Dermis blood vessel endothelial cell (primary cell): ENCODE measurements around the gene ERCC5. TPM values are rescaled to one million over a fixed set of nuclear protein-coding genes. Genes with fewer than 3 reads are reported as not detected.

Experiments used
- DNase-seq: peaks from one replicate; pipeline ENCODE4 v3.0.0; 2010
- total RNA-seq: library from RNA; depleted of rRNA; stranded (reverse); fragments of >200 nt; gene quantifications from 2 replicates; pipeline ENCODE4 v1.2.3, GENCODE V29; 2014

ERCC5 gene
- total RNA-seq, 1 donor from 2014 or later = 51.9 TPM

- DNase-seq = no peak
Observed at GRCh38 chr13:102845289-102845629, 573 bp upstream of the ERCC5 start.

DNA sequence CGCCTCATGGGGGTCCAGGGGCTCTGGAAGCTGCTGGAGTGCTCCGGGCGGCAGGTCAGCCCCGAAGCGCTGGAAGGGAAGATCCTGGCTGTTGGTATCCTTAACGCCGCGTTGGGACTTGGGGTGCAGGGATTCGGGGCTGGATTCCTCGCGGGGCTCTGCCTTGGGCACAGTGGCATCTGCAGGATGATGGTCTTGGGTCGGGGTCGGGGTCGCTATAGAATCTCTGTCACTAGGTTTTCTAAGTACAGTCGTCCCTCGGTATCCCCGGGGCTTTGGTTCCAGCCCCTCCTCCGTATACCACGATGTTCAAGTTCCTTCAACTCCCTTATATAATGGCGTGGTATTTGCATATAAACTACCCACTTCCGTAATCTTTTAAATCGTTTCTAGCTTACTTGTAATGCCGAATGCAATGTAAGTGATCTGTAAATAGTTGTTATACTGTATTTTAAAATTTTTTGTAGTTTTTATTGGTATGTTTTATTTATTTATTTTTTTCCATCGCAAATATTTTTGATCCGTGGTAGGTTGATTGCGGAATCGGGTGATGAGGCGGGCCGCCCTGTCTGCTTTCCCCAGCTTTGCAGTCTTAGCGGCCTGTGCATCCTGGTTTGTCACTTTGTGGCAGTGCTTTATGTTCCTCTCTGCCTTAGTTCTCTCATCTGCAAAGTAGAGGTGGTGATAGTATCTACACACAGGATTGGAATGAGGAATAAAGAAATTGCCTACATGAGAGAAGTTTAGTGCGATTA lies 606 bp downstream of the ERCC5 start:
- peak; percentile 52 for DNase-seq

GRCh38 chr13:102847272-102848234 lies 1.7 kb downstream of the ERCC5 start:
- DNase-seq = peak; percentile 63

- DNase-seq = no peak
Observed at GRCh38 chr13:102848956-102849355, 3.1 kb downstream of the ERCC5 start.

GRCh38 chr13:102852556-102852955 lies 6.7 kb downstream of the ERCC5 start:
- peak; percentile 14 for DNase-seq

DNA sequence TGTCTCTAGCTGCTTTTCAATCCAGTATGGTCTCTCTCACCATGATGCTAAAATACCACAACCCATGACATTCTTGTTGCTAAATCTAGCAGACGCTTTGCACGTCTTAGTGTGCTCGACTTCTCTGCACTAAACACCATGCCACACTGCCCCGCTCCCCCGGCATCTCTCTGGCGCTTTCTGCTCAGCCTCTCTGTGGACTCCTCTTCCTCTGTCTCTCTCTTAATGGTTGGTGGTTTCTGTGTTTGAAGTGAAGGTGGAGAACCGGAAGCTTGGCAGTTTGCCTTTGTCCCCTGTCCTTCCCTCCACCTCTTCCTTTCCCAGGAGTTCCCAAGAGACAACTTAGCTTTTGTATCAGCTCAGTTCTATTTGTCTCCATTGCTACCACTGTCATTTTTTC lies 8.8 kb downstream of the ERCC5 start:
- peak; percentile 10 for DNase-seq

DNA sequence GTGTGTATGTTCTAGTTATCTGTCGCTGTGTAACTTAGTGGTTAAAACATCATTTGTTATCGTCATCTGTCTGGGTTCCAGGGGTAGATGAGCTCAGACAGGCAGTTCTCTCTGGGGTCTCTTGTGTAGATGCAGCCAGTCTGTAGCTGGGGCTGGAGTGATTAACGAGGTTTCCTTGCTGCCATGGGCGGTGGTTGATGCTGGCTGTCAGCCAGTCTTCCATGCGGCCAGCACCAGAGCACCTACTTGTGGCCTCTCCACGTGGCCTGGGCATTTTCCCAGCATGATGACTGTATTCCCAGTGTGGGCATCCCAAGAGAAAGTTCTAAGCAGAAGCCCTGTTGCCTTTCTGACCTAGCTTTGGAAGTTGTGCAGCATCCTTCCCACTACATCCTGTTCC lies 10.7 kb downstream of the ERCC5 start:
- peak; percentile 33 for DNase-seq

- DNase-seq = peak; percentile 10
Observed at GRCh38 chr13:102862624-102863210, 16.9 kb downstream of the ERCC5 start.

DNA sequence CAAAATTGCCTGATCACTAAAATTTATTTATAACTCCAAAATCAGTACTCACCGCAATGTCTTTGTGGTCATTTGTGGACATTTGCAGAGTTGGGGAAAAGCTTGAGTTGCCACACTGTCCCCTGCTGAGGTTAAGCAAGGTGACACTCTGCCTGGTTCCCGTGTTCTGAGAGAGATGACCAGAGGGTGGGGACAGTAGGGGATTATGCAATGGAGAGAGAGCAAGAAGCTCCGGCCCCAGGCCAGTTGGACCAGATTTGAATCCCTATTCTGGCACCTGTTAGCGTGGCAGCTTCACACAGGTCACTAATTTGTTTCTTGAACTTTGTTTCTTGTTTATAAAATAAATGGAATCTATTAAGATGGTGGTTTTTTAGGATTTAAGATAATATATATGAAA lies 17.8 kb downstream of the ERCC5 start:
- DNase-seq = no peak

DNA sequence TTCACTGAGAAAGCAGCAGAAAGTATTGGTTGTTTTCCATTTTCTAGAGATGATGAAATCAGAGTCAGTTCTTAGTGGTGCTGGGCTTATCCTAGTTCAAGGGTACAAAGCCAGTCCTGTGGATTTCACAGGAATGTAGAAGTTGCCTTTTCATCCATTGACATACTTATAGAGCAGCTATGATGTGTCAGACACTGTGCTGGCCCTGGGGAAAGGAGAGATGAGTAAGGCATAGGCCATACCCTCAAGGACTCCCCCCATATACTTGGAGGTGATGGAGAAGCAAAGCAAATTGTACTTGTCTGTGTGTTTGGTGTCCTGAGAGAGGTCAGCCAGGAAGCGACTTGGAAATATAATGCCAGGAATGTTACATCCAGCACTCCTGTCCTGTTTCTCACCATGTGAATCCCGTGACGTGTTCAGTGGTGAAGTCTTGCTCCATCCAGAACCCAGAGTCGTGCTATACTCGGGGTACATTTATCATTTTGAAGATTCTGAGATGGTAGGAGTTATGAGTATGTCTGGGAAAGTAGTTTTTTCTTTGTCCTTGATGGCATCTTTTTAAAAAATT lies 22.6 kb downstream of the ERCC5 start:
- DNase-seq = no peak

- DNase-seq = no peak
Observed at GRCh38 chr13:102869948-102870676, 24.3 kb downstream of the ERCC5 start.

DNA sequence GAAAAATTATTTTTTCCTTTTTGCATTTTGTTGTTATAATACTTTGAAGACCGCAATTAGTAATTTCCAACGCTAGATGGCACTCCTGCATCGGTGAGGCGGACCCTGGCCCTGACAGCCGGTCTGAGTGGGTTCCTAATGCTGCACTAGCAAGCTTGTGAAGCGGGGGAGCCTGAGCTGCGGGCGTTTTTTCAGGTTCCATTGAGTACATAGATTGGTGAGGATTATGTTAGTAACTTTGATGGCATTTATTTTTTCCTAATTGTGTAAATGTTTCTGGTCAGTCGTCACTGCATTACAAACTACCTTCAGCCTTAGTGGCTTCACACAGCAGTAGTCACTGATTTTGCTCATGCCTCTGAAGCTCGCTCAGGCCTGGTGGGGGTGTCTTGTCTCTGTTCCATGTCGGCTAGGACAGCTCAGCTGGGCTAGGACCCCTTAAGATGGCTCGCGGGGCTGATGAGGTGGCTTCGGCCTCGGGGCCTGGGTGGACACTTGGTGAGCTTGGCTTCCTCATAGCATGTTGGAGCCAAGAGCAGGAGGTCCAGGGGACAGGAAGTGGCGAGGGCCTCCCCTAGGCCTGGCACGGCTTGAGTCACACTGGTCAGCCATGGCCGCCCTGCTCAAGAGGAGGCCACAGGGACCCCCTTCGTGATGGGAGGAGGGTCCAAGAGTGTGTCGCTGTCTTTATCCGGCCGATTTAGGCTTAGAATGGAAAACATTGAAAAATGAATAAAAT lies 25.0 kb downstream of the ERCC5 start:
- peak; percentile 80 for DNase-seq

DNA sequence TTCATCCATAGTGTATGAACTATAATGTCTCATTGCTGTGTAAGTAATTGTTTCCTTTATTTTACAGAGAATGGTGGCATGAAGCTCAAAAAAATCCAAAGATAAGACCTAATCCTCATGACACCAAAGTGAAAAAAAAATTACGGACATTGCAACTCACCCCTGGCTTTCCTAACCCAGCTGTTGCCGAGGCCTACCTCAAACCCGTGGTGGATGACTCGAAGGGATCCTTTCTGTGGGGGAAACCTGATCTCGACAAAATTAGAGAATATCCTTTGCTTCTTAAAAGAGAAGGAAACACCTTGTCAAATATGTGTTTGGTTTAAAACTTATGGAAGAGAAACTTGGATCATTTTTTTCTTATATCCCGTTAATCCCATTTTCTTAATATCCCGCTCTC lies 26.3 kb downstream of the ERCC5 start:
- no peak for DNase-seq

DNA sequence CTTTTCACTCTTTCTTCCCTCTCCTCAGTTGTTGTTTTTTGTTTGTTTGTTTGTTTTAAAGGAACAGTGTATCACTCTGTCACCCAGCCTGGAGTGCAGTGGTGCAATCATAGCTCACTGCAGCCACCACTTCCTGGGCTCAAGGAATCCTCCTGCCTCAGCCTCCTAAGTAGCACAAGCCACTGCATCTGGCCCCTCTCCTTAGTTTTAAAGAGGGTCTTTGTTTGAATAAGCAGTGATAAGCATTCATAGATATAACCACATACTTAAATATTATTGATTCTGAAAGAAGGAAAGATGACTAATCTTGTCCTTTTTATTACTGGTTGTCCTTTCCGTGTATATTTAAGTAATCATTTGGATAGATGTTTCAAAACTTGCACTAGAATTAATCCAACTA lies 26.7 kb downstream of the ERCC5 start:
- DNase-seq = no peak

DNA sequence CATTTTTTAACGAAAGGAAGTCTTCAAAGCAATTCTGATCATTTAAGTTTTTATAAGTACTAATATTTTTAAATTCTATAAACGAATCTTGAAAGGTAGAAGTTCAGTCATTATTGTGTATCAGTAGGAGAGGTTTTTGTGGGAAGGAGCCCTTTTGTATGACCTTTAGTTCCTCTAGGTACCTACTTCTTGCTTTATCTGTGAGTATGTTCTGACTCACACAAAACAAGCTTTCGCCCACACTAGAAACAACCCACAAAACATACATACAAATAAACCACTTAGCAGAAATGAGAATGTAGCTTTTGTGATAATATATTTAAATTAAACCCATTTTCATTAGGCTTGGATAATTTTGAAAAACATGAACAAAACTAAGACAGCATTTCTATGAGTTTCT lies 27.8 kb downstream of the ERCC5 start:
- DNase-seq = peak; percentile 29

- no peak for DNase-seq
Observed at GRCh38 chr13:102875256-102875655, 29.4 kb downstream of the ERCC5 start.

DNA sequence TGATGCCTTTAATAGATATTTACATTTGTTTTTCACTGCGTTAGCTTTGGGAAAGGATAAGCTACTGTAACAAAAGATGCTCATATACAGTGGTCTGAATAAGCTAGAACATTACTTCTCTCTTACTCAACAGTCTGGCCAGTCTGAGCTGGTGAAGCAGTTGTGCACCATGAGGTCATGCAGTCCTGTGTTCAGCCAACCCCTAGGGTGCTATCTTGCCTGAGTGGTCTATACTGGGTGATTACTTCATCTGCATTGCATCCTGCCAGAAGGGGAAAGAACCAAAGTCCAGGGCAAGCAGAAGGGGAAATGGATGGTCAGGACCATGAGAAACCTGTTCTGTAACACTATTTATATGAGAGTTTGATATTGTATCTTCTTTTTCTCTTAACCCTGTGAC lies 31.5 kb downstream of the ERCC5 start:
- no peak for DNase-seq

DNA sequence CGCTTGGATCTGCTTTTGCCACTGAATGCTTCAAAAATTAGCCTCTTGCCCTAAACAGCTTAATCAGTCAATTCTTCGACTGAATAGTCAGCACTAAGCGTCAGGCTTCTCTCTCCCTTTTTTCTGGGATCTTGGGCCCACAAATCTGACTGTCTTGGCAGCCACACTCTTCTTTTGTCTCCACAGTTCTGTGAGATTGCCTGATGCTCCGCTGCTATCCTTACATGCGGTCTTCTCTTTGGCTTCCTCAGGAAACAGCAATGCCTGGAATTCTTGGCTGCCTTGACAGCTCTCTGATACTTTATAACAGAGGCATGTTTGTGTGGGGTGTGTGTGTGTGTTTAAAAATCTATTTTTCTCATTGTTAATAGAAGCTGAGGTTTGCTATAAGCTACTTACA lies 32.6 kb downstream of the ERCC5 start:
- peak; percentile 51 for DNase-seq

DNA sequence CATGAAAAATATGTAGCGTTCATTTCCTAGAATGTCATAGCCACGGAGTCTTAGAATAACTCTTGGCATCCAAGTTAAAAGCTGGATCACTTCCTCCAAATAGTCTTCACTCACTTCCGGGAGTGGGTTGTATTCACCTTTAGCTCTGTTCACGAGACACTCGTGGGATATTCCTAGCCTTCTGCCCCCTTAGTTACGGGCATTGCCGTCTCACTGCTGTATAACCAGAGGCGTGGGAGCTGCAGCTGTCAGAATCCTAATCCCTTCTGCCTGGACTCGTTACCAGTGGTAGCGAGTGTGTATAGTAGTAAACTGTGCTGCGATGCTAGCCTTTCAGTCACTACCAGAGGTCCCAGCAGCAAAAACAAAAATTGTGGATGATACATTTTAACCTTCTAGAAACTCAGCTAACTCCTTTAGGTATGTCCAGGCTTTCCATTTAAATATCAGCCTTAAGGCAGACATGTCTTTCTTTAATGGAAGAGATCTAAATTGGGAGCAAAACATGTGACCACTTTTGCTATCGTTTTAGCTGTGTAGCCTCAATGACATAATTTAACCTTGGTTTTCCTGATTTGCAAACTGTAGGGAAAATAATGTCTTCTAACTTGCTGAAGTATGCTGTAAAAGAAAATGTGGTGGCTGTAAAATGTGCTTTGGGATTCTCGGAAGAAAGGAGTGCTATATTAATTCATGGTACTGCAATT lies 34.1 kb downstream of the ERCC5 start:
- DNase-seq = no peak

- DNase-seq = no peak
Observed at GRCh38 chr13:102881819-102882686, 36.2 kb downstream of the ERCC5 start.
